Hepatocyte (in vitro differentiated cells): Measurements from ENCODE around the gene LENEP. TPM values are rescaled to one million over a fixed set of nuclear protein-coding genes. Genes with fewer than 3 reads are reported as not detected.

Source experiments
- DNase-seq: peaks from one replicate; pipeline ENCODE4 v3.0.0-alpha.2; 2016; ENCODE audit warnings: low spot score
- H2AFZ ChIP-seq: fragments of 200-600 bp; sonication (generic); 2 replicates; pipeline ENCODE4 v1.6.0; 2016; ENCODE audit warnings: antibody characterized with exemption, mild to moderate bottlenecking
- H3K27ac ChIP-seq: fragments of 200-600 bp; sonication (generic); 2 replicates; pipeline ENCODE4 v1.5.1; 2016; ENCODE audit warnings: mild to moderate bottlenecking
- H3K27me3 ChIP-seq: fragments of 200-600 bp; sonication (generic); 2 replicates; pipeline ENCODE4 v1.6.1; 2016
- H3K36me3 ChIP-seq: fragments of 200-600 bp; sonication (generic); replicated peaks from 2 replicates; pipeline ENCODE4 v1.5.1; 2016; ENCODE audit warnings: low read depth; ENCODE audit not compliant: insufficient read depth
- H3K4me1 ChIP-seq: fragments of 200-600 bp; sonication (generic); 2 replicates; pipeline ENCODE4 v1.5.1; 2016; ENCODE audit warnings: mild to moderate bottlenecking, moderate library complexity; ENCODE audit not compliant: insufficient read depth
- H3K4me2 ChIP-seq: fragments of 200-600 bp; sonication (generic); 2 replicates; pipeline ENCODE4 v1.6.0; 2016
- H3K4me3 ChIP-seq: fragments of 200-600 bp; sonication (generic); 2 replicates; pipeline ENCODE4 v1.5.1; 2016; ENCODE audit warnings: mild to moderate bottlenecking
- H3K79me2 ChIP-seq: fragments of 200-600 bp; sonication (generic); 2 replicates; pipeline ENCODE4 v1.6.0; 2017; ENCODE audit warnings: mild to moderate bottlenecking
- H3K9me2 ChIP-seq: fragments of 200-600 bp; sonication (generic); replicated peaks from 2 replicates; pipeline ENCODE4 v1.6.0; 2017; ENCODE audit warnings: mild to moderate bottlenecking; ENCODE audit not compliant: insufficient read depth
- H3K9me3 ChIP-seq: fragments of 200-600 bp; sonication (generic); 2 replicates; pipeline ENCODE4 v1.5.1; 2016; ENCODE audit warnings: low read depth, mild to moderate bottlenecking
- H4K20me1 ChIP-seq: fragments of 200-600 bp; sonication (generic); 2 replicates; pipeline ENCODE4 v1.6.0; 2016; ENCODE audit warnings: mild to moderate bottlenecking; ENCODE audit not compliant: insufficient read depth, poor library complexity, severe bottlenecking
- CTCF ChIP-seq: fragments of 200-600 bp; sonication (generic); IDR thresholded peaks from 2 replicates; pipeline ENCODE4 v1.5.1; 2016; ENCODE audit warnings: antibody characterized with exemption, mild to moderate bottlenecking; ENCODE audit not compliant: poor library complexity
- EZH2 ChIP-seq: fragments of 200-600 bp; sonication (generic); IDR thresholded peaks from 2 replicates; pipeline ENCODE4 v1.6.1; 2016; ENCODE audit warnings: antibody characterized with exemption, mild to moderate bottlenecking, borderline replicate concordance
- EZH2phosphoT487 ChIP-seq: fragments of 200-600 bp; sonication (generic); IDR thresholded peaks from one replicate; pipeline ENCODE4 v1.6.1; 2018; ENCODE audit warnings: antibody characterized with exemption, mild to moderate bottlenecking, low read depth, moderate library complexity; ENCODE audit not compliant: unreplicated experiment, severe bottlenecking
- WGBS: methylation state at CpG from one replicate; pipeline ENCODE4 v1.1.6; 2016; ENCODE audit warnings: low lambda C conversion rate; ENCODE audit errors: missing lambda C conversion rate; 5-methylcytosine and 5-hydroxymethylcytosine counted together
- polyA plus RNA-seq: library from polyadenylated mRNA; unstranded; fragments of >200 nt; fragmentation: Nextera tagmentation; extraction: Ambion mirVana; gene quantifications from 2 replicates; pipeline ENCODE4 v1.2.1, GENCODE V29; 2016
- total RNA-seq: library from RNA; depleted of rRNA; stranded (reverse); fragments of >200 nt; gene quantifications from 2 replicates; pipeline ENCODE4 v1.2.3, GENCODE V29; 2014

Gene LENEP
- total and polyA plus RNA-seq, 2 experiments from 2014 or later = not detected

GRCh38 chr1:155018617-155019348 is 25.4 kb downstream of the LENEP start:
- H3K27ac ChIP-seq = no peak overlapping the region
- TF ChIP-seq EZH2phosphoT487 (no peak), EZH2 (no peak), CTCF (no peak)
- no peak overlapping the region for H2AFZ ChIP-seq
- H3K4me2 ChIP-seq = no peak overlapping the region
- no peaks in the 10 kb centered on the region for H3K9me2 ChIP-seq
- H3K9me3 ChIP-seq = no peaks in the 10 kb centered on the region
- no peaks in the 10 kb centered on the region for H4K20me1 ChIP-seq
- 90% methylated on average over 8 of the region's 8 CpGs for WGBS
- H3K27me3 ChIP-seq = no peaks in the 10 kb centered on the region
- H3K36me3 ChIP-seq = no peaks in the 10 kb centered on the region
- H3K4me3 ChIP-seq = no peak overlapping the region
- DNase-seq = no peak
- H3K4me1 ChIP-seq = peaks cover 14% of the 10 kb centered on the region
- no peaks in the 10 kb centered on the region for H3K79me2 ChIP-seq

- 83% methylated on average over 11 of the region's 11 CpGs for WGBS
- Histone ChIP-seq H3K27me3 (no peaks in the 10 kb centered on the region), H2AFZ (no peak overlapping the region), H3K36me3 (no peaks in the 10 kb centered on the region), H3K9me3 (no peaks in the 10 kb centered on the region), H3K9me2 (no peaks in the 10 kb centered on the region), H3K27ac (no peak overlapping the region), H3K4me3 (no peak overlapping the region), H4K20me1 (no peaks in the 10 kb centered on the region), H3K4me1 (peaks cover 14% of the 10 kb centered on the region), H3K4me2 (no peak overlapping the region), H3K79me2 (no peaks in the 10 kb centered on the region)
- no peak for TF ChIP-seq EZH2
- no peak for DNase-seq
These were observed 26.2 kb downstream of the LENEP start for GRCh38 chr1:155019377-155020245.

GRCh38 chr1:155022136-155022926 is 28.9 kb downstream of the LENEP start:
- no peak for DNase-seq
- Histone ChIP-seq H3K9me3 (no peaks in the 10 kb centered on the region), H3K79me2 (no peaks in the 10 kb centered on the region), H3K27me3 (no peaks in the 10 kb centered on the region), H3K27ac (no peak overlapping the region), H3K4me1 (peaks cover 11% of the 10 kb centered on the region), H4K20me1 (no peaks in the 10 kb centered on the region), H3K9me2 (no peaks in the 10 kb centered on the region), H3K36me3 (no peaks in the 10 kb centered on the region), H3K4me3 (no peak overlapping the region), H3K4me2 (no peak overlapping the region), H2AFZ (no peak overlapping the region)
- 83% methylated on average over 8 of the region's 8 CpGs for WGBS
- TF ChIP-seq CTCF (no peak), EZH2phosphoT487 (no peak), EZH2 (no peak)
